NCI-H187 treated with DMSO at 0.1 percent for 48 hours (cell line): Measurements from ENCODE around the gene EEPD1.
A peak's percentile ranks its signal among the peaks of the same experiment; 100 is the strongest.
"Not testable (repeated sequence)": the region's sequence is repeated elsewhere in the genome, so short reads cannot be mapped to it uniquely, and the experiment has no call there.

Source experiments
- DNase-seq: peaks from one replicate; lab custom pipeline; 2025; lab: John Stamatoyannopoulos, UW

EEPD1 gene

GRCh38 chr7:36152756-36153570 is at the start of gene EEPD1:
EEPD1 (plus strand) TSS chr7:36153254; CDS start chr7:36154325, 1,071 bp downstream.
- peak; percentile 93 for DNase-seq

DNA sequence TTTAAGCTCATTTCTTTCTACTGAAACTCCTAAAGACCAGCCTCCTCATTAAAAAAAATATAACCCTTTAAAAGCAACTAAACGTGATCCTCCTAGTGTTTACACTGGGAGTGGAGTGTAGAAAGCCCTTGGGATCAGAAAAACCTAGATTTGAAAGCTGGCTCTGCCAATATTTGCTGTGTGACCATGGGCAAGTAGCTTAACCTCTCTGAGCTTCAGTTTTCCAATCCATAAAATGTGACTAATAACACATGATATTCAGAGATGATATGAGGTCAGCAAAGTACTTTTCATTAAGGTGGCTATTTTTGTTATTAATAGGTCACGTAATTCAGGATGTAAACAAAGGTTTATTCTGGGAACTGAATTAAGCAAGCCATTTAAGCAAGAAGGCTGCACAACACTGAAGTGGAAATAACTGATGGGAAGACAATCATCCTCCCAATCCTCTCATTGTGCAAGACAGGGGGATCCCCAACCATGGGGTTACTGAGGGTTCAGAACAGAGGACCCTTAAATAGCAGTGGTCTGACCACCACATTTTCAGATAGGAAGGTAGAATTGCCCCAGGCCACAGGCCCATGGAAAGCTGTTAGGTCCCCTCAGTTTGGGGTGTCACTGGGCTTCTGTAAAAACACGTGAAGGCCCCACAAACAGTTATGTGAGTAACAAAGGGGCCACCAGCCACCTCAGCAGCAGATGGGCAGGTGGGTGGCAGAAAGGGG is 49.1 kb upstream of the EEPD1 start:
- no peak for DNase-seq

DNA sequence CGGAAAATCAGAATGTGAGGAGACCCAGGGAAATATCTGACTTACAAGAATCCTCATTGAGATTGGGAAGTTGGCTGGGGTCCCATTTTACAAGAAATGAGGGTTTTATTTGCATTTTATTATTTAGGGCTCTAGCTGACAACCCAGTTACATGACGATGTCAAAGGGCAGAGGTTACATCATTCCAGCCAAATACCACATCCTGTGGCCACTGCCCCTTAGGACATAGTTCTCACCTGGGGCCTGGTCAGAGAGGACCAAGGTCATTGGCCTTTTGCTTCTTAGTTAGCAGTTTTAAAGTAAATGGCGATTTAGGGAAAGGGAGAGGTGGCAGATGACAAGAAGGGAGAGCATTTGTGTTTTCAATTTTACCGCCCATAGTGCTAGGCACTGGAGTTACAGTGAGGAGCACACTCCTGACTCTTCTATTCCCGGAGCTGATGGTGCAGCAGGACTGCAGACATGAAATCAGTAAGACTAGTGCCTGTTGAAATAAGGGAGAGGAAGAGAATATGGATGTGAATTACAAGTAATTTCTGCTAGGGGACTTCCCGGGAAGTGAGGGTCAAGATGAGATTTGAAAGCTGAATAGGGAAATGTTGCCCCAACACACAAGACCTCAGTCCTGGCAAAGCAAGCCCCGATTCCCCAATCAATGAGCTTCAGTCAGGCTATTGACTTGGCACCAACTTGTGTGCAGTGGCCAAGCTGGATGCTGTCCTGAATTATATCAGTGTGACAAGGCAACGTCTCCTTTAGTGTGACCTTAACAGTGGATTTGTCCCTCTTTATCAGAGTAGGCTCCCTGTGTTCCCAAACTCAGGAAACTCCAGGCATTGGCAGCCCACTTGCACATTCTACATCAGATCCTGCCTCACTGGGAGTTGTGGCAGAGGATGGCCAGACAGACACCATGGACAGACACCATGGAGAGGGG is 45.8 kb upstream of the EEPD1 start:
- DNase-seq, result not testable (repeated sequence)

DNA sequence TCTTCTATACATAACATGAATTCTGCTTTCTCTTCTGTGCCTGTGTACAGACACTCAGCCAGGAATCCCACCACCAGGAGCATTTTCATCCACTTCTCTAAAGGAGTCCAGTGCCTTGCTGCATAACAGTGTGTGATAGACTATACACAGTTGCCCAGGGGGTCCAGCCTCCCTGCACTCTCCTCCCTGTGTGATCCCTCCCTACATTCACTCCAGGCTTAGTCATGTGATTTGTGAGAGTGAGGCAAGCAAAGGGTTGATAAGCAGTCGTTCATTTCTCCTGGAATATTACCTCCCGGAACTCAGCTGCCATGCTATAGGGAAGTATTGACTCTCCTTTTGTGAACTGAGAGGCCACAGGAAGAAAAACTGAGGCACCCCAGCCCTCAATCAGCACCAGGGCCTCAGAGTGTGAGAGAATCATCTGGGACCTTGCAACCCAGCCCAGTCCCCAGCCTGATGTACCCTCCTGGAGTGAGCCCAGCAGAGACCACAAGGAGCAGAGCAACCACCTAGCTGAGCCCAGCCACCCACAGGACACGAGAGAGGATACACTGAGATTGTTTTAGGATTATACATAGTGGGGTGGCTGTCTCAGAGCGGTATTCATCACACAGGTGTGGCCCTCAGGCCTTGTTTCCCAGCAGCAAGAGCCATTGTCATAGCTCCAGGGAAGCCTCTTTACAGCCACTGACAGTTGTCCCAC is 45.0 kb upstream of the EEPD1 start:
- DNase-seq, result no peak

DNA sequence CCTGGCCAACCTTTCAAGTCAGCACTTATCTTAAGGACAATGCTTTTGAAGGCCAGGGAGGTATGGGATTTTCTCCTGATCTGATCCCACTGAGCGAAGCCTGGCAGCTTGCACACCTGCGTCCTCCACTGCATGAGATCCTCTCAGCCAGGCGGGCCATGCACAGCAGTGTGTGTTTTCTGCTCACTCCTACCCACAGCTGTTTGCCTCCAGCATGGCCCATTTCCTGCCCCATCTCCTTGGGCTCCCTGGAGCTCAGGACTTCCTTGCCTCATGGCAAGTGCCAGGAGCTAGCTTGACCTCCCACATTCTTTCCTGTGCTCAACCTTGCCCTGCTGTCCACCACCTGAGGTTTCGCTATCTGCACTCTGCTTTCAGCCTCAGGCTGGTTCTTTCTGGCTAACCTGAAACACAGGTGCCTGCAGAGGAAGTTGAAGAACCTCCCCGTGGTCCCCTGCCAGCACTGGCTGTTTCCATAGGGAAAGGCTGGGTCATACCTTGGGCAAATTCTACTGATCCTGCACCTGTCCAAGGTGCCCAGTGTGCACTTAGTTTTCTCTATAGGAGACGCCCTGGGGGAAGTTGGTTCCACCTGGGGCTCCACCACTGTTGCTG is 43.9 kb upstream of the EEPD1 start:
- DNase-seq, result no peak

GRCh38 chr7:36110584-36110983 is 42.5 kb upstream of the EEPD1 start:
- DNase-seq, result no peak

- DNase-seq, result no peak
Measured at GRCh38 chr7:36112969-36113368, 40.1 kb upstream of the EEPD1 start.

DNA sequence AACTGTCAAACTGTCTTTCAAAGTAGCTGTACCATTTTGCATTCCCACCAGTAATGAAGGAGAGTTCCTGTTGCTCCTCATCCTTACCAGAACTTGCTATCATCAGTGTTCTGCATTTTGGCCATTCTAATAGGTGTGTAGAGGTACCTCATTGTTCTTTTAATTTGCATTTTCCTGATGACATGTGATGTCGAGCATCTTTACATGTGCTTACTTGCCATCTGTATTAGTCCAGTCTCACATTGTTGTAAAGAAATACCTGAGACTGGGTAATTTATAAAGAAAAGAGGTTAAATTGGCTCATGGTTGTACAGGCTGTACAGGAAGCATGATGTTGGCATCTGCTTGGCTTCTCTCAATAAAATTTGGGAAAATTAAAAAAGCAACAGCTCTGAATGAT is 38.7 kb upstream of the EEPD1 start:
- no peak for DNase-seq

DNA sequence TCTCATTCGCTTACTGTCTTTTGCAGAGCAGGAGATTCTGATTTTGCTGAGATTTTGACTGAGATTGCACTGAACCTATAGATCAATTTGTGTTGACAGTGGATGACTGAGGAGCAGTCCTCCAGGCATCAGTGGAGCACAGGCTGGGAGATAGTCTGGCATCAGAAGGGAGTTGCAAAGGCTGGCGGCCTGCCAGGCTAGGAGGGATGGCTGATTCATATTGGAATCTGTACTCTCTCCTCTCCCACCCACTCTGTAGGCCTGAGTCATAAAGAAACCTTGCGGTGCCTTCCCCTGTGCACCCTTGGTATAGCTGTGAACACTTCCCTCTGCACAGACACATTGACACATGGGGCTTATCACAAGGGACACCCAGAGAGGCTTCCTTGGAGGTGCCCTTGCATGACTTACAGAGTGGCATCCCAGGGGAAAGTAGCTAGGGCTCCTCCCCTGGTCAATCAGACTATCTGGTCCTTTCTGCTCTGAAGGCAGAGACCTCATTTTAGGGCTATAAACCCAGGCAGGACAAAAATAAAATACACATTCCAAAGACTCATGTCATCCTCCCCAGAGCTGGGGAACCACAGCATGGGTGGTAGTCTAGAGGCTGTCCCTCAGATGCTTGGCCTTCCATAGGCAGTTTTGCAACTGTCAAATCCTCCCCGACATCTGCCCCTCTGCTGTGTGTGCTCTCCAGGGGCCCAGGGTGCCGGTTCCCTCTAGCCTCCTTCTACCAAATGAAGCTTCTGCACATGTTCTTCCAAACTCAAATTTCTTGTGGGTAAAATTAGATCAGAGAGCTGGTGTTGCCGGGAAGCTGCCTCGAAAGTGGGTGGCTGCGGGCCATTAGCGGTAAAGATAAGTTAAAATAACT is 37.4 kb upstream of the EEPD1 start:
- no peak for DNase-seq

GRCh38 chr7:36116347-36117202 is 36.5 kb upstream of the EEPD1 start:
- no peak for DNase-seq

GRCh38 chr7:36117203-36117840 is 35.7 kb upstream of the EEPD1 start:
- DNase-seq, result no peak

DNA sequence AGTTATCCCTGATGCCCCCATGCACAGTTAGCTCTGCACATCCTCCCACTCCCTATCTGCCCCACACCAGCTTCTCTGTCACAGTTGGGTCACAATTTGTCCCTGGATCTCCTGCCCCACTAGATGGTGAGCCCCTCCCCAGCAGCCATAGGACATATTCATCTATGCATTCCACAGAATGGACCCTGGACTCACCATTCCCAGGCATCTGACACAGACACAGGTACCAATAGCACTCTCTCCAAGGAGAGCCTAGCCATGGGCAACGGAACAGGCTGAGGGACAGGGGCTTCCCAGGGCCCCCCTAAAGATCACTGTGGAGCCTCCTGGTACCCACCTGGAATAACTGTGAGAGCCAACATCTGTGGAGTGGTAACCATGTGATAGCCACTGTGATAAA is 34.7 kb upstream of the EEPD1 start:
- DNase-seq, result no peak

GRCh38 chr7:36119005-36119706 is 33.9 kb upstream of the EEPD1 start:
- no peak for DNase-seq

- not testable (repeated sequence) for DNase-seq
Measured at GRCh38 chr7:36119983-36120646, 32.9 kb upstream of the EEPD1 start.

- not testable (repeated sequence) for DNase-seq
Measured at GRCh38 chr7:36125630-36126029, 27.4 kb upstream of the EEPD1 start.

GRCh38 chr7:36127075-36127740 is 25.8 kb upstream of the EEPD1 start:
- DNase-seq, result no peak
